Measurements from ENCODE around the gene ANKRD2.
"Not testable (repeated sequence)": the region's sequence is repeated elsewhere in the genome, so short reads cannot be mapped to it uniquely, and the experiment has no call there.

The ANKRD2 gene

DNA sequence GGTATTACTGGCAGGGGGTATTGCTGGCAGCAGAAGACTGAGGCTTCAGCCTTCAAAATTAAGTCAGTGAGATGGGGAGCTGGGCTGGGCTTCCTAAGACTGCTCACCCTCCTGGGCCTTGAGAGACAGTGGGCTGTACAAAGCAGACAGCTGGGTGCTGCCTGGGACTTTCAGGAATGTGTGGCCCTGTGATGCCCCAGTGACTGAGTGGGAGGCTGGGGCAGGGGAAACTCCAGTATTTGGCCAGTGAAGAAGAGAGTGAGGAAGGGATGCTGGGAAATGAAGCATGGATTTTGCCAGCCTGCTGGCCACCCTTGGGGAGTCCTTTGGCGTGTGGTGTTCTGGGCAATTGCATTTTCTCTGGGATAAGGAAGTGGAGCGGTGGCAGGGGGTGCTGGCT lies 442 bp downstream of the ANKRD2 start:
- DNase-seq (ENCODE audit: low spot score): peak; percentile 41

DNA sequence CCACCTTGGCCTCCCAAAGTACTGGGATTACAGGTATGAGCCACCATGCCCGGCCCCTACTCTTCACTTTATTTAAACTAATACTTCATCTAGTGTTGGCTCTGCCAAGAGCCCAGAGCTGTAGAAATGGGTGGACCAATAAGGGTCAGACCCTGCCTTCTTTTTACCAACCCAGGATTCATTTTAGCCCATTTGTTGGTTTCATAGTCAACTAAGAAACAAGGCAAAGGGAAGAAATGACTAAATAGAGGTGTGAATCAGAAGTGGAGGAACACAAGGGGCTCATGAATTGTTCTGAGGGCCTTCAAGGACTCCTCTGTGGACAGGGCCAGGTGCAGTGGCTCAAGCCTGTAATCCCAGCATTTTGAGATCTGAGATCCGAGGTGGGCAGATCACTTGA lies 1.1 kb downstream of the ANKRD2 start:
- DNase-seq (ENCODE audit: low spot score): no peak

DNA sequence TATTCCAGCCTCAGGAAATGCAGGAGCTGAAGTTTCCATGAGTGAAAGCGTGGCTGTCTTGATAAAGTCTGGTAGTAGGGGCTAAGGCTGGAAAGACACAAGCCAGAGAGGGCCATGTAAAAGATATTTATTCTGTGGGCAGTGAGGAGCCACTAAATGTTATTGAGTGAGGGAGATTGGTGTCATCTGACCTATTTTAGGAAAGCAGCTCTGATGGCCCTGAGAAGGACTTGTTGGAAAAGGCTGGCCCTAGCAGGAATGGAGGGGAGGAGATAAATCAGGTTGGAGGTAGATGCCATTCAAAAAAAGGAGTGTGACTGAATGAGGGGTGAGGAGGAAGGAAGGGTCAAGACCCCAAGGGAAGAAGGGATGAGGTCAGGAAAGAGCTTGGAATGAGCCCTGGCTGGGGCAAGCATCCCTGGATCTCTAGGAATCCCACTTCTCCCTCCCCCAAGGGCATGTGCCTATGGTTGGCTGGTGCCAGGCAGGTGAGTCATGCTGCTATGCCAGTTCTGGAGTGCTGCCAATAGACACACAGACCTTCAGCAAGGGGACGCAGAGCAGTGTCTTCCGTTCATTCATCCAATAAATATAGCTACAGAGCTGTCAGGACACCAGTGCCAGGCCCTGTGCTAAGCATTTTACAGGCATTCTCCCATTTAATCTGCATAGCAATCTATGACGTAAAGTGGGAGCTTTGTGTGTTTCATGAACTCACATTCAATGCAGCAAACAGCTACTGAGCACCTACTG lies 2.0 kb downstream of the ANKRD2 start:
- DNase-seq (ENCODE audit: low spot score): peak; percentile 74

DNA sequence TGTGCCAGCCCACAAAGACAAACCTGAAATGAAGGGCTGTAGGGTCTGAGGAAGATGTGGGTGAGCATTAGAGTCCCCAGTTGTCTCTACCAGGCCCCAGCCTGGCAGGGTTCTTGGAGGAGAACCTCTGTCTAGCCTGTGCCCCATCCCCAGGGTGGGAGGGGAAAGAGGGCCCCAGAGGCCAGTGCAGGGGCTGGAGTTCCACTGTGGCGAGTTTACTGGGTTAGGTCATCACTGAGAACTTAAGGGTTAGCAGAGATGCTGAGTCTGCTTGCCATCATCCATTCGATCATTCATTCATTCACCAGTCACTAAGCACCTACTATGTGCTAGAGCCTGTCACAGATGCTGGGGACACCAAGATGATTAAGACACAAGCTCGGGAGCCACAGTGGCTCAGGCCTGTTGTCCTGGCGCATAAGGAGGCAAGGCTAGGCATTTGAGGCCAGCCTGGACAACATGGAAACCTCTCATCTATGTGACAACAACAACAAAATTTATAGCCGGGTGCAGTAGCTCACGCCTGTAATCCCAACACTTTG lies 2.6 kb downstream of the ANKRD2 start:
- DNase-seq (ENCODE audit: low spot score): no peak

DNA sequence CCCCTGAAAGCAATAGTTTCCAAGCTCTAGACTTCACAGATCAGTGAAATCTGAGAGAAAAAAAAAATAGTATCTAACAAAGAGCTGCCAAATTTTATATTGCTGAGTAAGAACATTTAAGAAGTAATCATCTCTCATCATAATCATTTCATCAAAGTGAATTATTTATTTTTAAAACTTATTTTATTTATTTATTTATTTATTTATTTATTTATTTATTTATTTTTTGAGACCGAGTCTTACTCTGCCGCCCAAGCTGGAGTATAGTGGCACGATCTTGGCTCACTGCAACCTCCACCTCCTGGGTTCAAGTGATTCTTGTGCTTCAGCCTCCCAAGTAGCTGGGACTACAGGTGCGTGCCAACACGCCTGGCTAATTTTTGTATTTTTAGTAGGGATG lies 3.9 kb downstream of the ANKRD2 start:
- not testable (repeated sequence) for DNase-seq (ENCODE audit: low spot score)

- no peak for DNase-seq (ENCODE audit: low spot score)
Observed at GRCh38 chr10:97577701-97578100, 5.1 kb downstream of the ANKRD2 start.

- DNase-seq (ENCODE audit: low spot score): no peak
Observed at GRCh38 chr10:97578171-97578844, 5.7 kb downstream of the ANKRD2 start.

- no peak for DNase-seq (ENCODE audit: low spot score)
Observed at GRCh38 chr10:97580421-97581367, 8.1 kb downstream of the ANKRD2 start.

- no peak for DNase-seq (ENCODE audit: low spot score)
Observed at GRCh38 chr10:97582169-97582568, 9.6 kb downstream of the ANKRD2 start.

DNA sequence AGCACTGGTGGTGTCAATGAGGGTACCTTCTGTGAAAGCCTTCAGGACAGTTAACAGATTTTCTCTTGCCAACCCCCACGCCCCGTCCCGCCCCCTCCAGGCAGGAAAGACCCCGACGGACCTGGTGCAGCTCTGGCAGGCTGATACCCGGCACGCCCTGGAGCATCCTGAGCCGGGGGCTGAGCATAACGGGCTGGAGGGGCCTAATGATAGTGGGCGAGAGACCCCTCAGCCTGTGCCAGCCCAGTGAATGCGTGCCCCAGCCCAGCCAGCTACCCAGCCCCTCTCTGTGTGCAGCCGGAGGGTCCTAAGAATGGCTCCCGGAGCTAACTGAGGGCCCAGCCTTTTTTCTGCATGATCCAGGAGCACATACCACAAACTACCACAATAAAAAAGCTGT lies 10.9 kb downstream of the ANKRD2 start:
- no peak for DNase-seq (ENCODE audit: low spot score)

GRCh38 chr10:97584060-97584797 lies 11.7 kb downstream of the ANKRD2 start, which contains the start of gene HOGA1:
TSS of gene HOGA1 (plus strand) at chr10:97584389. CDS start at chr10:97584704, 315 bp downstream.
- DNase-seq (ENCODE audit: low spot score): peak; percentile 88

GRCh38 chr10:97584798-97585438 lies 12.3 kb downstream of the ANKRD2 start:
- no peak for DNase-seq (ENCODE audit: low spot score)

GRCh38 chr10:97585439-97585811 lies 12.8 kb downstream of the ANKRD2 start:
- DNase-seq (ENCODE audit: low spot score): no peak

- no peak for DNase-seq (ENCODE audit: low spot score)
Observed at GRCh38 chr10:97587183-97587582, 14.6 kb downstream of the ANKRD2 start.

DNA sequence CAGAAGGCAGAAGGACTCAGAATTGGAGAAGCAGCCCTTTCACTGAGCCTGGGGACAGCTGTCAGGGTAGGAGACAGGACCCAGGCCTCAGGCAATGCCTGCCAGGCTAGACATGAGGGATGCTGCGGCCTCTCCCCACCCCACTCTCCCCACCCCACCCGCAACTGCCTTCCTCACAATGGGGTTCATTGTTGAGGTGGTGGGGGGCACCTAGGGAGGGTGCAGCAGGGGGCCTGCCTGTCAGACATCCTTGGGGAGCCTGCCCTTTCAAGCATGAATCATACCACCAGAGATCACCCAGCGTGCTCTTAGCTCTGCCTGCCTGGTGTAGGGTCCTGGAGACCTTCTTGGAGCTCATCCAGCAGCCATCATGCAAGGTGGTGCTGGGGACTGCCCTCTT lies 16.9 kb downstream of the ANKRD2 start, which contains the start of gene C10orf62:
TSS of gene C10orf62 (plus strand) at position 243 of the 400 bp plus-strand sequence. CDS start 177 bp downstream, outside the sequence.
- DNase-seq (ENCODE audit: low spot score): no peak

GRCh38 chr10:97590082-97590747 lies 17.6 kb downstream of the ANKRD2 start:
- DNase-seq (ENCODE audit: low spot score): no peak

DNA sequence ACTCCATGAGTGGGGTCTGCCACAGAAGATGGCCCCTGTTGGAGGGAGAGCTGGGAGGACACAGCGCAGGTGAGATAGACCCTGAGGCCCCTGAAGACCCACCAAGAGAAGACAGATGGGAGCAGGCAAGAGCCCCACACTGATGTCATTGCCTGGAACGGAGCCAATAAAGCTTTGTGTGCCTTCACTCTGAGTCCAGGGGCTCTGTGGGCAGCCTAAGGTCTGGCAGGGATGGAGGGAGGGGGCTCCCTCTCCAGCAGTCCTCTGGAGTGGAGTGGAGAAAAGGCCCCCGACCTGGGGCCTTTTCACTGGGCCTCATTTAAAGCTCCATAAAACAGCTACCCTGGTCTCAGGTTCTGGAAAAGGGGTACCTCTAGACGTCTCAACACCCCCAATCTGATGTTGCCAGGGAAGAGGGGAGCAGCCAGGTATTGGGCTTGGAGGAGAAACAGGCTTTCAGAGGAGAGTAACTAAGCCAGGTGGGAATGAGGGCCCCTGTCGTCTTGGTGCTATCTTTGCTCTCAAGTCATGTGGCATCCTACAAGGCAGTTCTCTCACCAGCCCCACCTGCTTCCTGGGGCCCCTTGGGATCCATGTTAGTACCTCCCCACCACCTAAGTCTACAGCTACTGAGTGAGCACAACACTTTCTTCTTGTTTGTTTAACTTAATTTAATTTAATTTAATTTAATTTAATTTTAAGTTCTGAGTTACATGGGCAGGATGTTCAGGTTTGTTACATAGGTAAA lies 18.3 kb downstream of the ANKRD2 start:
- no peak for DNase-seq (ENCODE audit: low spot score)

GRCh38 chr10:97593421-97593820 lies 20.8 kb downstream of the ANKRD2 start:
- peak; percentile 65 for DNase-seq (ENCODE audit: low spot score)
